KOPT-K1 (cell line): Measurements from ENCODE around the gene ABCA4.
A peak's percentile ranks its signal among the peaks of the same experiment; 100 is the strongest.

Experiments used
- H3K27ac ChIP-seq: fragments of 200-600 bp; sonication (generic); 2 replicates; pipeline ENCODE4 v1.5.1; 2016; ENCODE audit warnings: antibody characterized with exemption, mild to moderate bottlenecking, low read depth, low read length; ENCODE audit not compliant: poor library complexity, severe bottlenecking
- H3K36me3 ChIP-seq: fragments of 200-600 bp; sonication (generic); 2 replicates; pipeline ENCODE4 v1.5.1; 2017; ENCODE audit warnings: antibody characterized with exemption, mild to moderate bottlenecking, low read length, moderate library complexity; ENCODE audit not compliant: insufficient read depth
- H3K9me3 ChIP-seq: fragments of 200-600 bp; sonication (generic); 2 replicates; pipeline ENCODE4 v1.5.1; 2017; ENCODE audit warnings: antibody characterized with exemption, low read length, mild to moderate bottlenecking; ENCODE audit not compliant: insufficient read depth, poor library complexity, severe bottlenecking

ABCA4 gene

GRCh38 chr1:94101613-94102525, 19.1 kb downstream of the ABCA4 start:
- Histone ChIP-seq H3K36me3 (no peaks in the 10 kb centered on the region), H3K27ac (no peak overlapping the region), H3K9me3 (no peaks in the 10 kb centered on the region)

- Histone ChIP-seq H3K27ac (no peak overlapping the region), H3K36me3 (no peaks in the 10 kb centered on the region), H3K9me3 (no peaks in the 10 kb centered on the region)
These were observed 19.9 kb downstream of the ABCA4 start for GRCh38 chr1:94100785-94101612.

GRCh38 chr1:94100129-94100784, 20.7 kb downstream of the ABCA4 start:
- Histone ChIP-seq H3K36me3 (no peaks in the 10 kb centered on the region), H3K9me3 (no peaks in the 10 kb centered on the region), H3K27ac (peak overlapping the region; percentile 49)

- Histone ChIP-seq H3K27ac (peak overlapping the region; percentile 49), H3K9me3 (no peaks in the 10 kb centered on the region), H3K36me3 (no peaks in the 10 kb centered on the region)
These were observed 21.6 kb downstream of the ABCA4 start for GRCh38 chr1:94099303-94099702.

GRCh38 chr1:94098585-94099111, 22.3 kb downstream of the ABCA4 start:
- H3K27ac ChIP-seq: peak overlapping the region; percentile 49
- H3K9me3 ChIP-seq: no peaks in the 10 kb centered on the region

GRCh38 chr1:94096797-94097549, 24.0 kb downstream of the ABCA4 start:
- Histone ChIP-seq H3K36me3 (no peaks in the 10 kb centered on the region), H3K9me3 (no peaks in the 10 kb centered on the region), H3K27ac (peak overlapping the region; percentile 95)

More at GRCh38 chr1:94098585-94099111, 22.3 kb downstream of the ABCA4 start:
- H3K36me3 ChIP-seq: no peaks in the 10 kb centered on the region

- peak overlapping the region; percentile 95 for H3K27ac ChIP-seq
- H3K9me3 ChIP-seq: no peaks in the 10 kb centered on the region
- H3K36me3 ChIP-seq: no peaks in the 10 kb centered on the region
These were observed 25.0 kb downstream of the ABCA4 start for GRCh38 chr1:94095744-94096469.

GRCh38 chr1:94095112-94095637, 25.8 kb downstream of the ABCA4 start:
- Histone ChIP-seq H3K36me3 (no peaks in the 10 kb centered on the region), H3K9me3 (no peaks in the 10 kb centered on the region), H3K27ac (peak overlapping the region; percentile 95)

- Histone ChIP-seq H3K9me3 (no peaks in the 10 kb centered on the region), H3K36me3 (no peaks in the 10 kb centered on the region), H3K27ac (peak overlapping the region; percentile 95)
These were observed 26.4 kb downstream of the ABCA4 start for GRCh38 chr1:94094469-94095111.

GRCh38 chr1:94093996-94094395, 27.0 kb downstream of the ABCA4 start:
- Histone ChIP-seq H3K9me3 (no peaks in the 10 kb centered on the region), H3K36me3 (no peaks in the 10 kb centered on the region), H3K27ac (peak overlapping the region; percentile 95)

GRCh38 chr1:94093396-94093795, 27.6 kb downstream of the ABCA4 start:
- Histone ChIP-seq H3K27ac (peak overlapping the region; percentile 95), H3K36me3 (no peaks in the 10 kb centered on the region), H3K9me3 (no peaks in the 10 kb centered on the region)

GRCh38 chr1:94092210-94092613, 28.7 kb downstream of the ABCA4 start:
- Histone ChIP-seq H3K27ac (peak overlapping the region; percentile 95), H3K36me3 (0 out of 2 replicates have a peak, but pooled peaks cover 7% of the 10 kb centered on the region), H3K9me3 (peaks cover 6% of the 10 kb centered on the region)

GRCh38 chr1:94090761-94091160, 30.2 kb downstream of the ABCA4 start:
- H3K9me3 ChIP-seq: peaks cover 6% of the 10 kb centered on the region
- H3K27ac ChIP-seq: peak overlapping the region; percentile 95
- H3K36me3 ChIP-seq: peaks cover 7% of the 10 kb centered on the region; the same call in 1 of the 2 replicates
